HEK293T (cell line): ENCODE results near the gene FBXW8.

Experiments
- ARNT ChIP-seq: fragments of 450-650 bp; IDR thresholded peaks from 2 replicates; pipeline ENCODE4 v1.6.1; 2017; ENCODE audit warnings: mild to moderate bottlenecking
- TF ChIP-seq, protein P1 (sequence below): fragments of 450-650 bp; IDR thresholded peaks from 2 replicates; pipeline ENCODE4 v1.6.1; 2016

GRCh38 chr12:116915326-116915725 lies 4.6 kb downstream of the FBXW8 start:
- TF ChIP-seq, protein P1, sequence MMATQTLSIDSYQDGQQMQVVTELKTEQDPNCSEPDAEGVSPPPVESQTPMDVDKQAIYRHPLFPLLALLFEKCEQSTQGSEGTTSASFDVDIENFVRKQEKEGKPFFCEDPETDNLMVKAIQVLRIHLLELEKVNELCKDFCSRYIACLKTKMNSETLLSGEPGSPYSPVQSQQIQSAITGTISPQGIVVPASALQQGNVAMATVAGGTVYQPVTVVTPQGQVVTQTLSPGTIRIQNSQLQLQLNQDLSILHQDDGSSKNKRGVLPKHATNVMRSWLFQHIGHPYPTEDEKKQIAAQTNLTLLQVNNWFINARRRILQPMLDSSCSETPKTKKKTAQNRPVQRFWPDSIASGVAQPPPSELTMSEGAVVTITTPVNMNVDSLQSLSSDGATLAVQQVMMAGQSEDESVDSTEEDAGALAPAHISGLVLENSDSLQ = no peak
- TF ChIP-seq ARNT = no peak
